OCI-LY3 (cell line): ENCODE measurements around the gene GABRG3.

Experiments
- H2AFZ ChIP-seq: fragments of 200-600, 300-600 bp; shearing (Covaris generic); 2 replicates; pipeline ENCODE4 v1.6.0; 2014; ENCODE audit warnings: antibody characterized with exemption, low read depth, low read length
- H3K27ac ChIP-seq: fragments of 200-600, 300-600 bp; sonication (generic); 2 replicates; pipeline ENCODE4 v1.5.1; 2014; ENCODE audit warnings: mild to moderate bottlenecking, low read length, moderate library complexity, mixed read lengths
- H3K27me3 ChIP-seq: fragments of 200-600, 300-600 bp; sonication (generic); 2 replicates; pipeline ENCODE4 v1.6.1; 2014; ENCODE audit warnings: low read depth, low read length, mixed read lengths
- H3K36me3 ChIP-seq: fragments of 200-600, 300-600 bp; sonication (generic); replicated peaks from 2 replicates; pipeline ENCODE3; 2014; ENCODE audit warnings: low read depth, low read length, mixed read lengths
- H3K4me1 ChIP-seq: fragments of 300-600, 200-600 bp; sonication (generic); 2 replicates; pipeline ENCODE4 v1.6.1; 2014; ENCODE audit warnings: low read length, mixed read lengths
- H3K4me2 ChIP-seq: fragments of 200-600, 300-600 bp; sonication (generic); 2 replicates; pipeline ENCODE4 v1.6.1; 2014; ENCODE audit warnings: low read length, mixed read lengths
- H3K4me3 ChIP-seq: fragments of 300-600, 200-600 bp; sonication (generic); 2 replicates; pipeline ENCODE4 v1.5.1; 2014; ENCODE audit warnings: antibody characterized with exemption, mild to moderate bottlenecking, low read length, moderate library complexity
- H3K79me2 ChIP-seq: fragments of 300-600, 200-600 bp; shearing (Covaris generic); 2 replicates; pipeline ENCODE4 v1.6.1; 2014; ENCODE audit warnings: mild to moderate bottlenecking, low read length, mixed read lengths
- H3K9ac ChIP-seq: fragments of 300-600, 200-600 bp; shearing (Covaris generic); 2 replicates; pipeline ENCODE4 v1.6.0; 2014; ENCODE audit warnings: mild to moderate bottlenecking, low read length, moderate library complexity
- H3K9me3 ChIP-seq: fragments of 200-600, 300-600 bp; shearing (Covaris generic); 2 replicates; pipeline ENCODE4 v1.6.1; 2014; ENCODE audit warnings: low read length, mixed read lengths; ENCODE audit not compliant: insufficient read depth
- H4K20me1 ChIP-seq: fragments of 200-600, 300-600 bp; sonication (generic); 2 replicates; pipeline ENCODE4 v1.6.1; 2016; ENCODE audit warnings: low read length, mixed read lengths; ENCODE audit not compliant: insufficient read depth
- EZH2phosphoT487 ChIP-seq: fragments of 200-600 bp; shearing (Covaris generic); IDR thresholded peaks from 2 replicates; pipeline ENCODE4 v1.6.1; 2018; ENCODE audit warnings: antibody characterized with exemption, mixed run types, low read depth
- TF ChIP-seq, protein P1 (sequence below): fragments of 200-600, 300-600 bp; sonication (generic); IDR thresholded peaks from 2 replicates; pipeline ENCODE4 v1.5.1; 2014; ENCODE audit warnings: antibody characterized with exemption, low read length, low read depth

GABRG3 gene

DNA sequence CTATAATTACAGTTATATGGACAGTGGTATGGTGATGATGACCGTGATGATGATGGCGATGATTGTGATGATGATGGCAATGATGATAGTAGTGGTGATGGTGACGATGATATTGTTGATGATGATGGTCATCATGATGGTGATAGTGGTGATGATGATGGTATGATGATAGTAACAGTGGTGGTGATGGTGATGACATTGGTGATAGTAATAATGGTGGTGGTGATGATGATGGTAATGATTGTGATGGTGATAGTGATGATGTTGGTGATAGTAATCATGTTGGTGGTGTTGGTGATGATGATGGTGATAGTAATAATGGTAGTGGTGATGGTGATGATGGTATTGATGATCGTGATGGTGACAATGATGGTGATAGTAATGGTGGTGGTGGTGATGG is 504.4 kb downstream of the GABRG3 start:
- Histone ChIP-seq H3K27ac (no peak overlapping the region), H3K9me3 (no peaks in the 10 kb centered on the region), H3K27me3 (no peaks in the 10 kb centered on the region), H2AFZ (no peak overlapping the region), H3K4me2 (no peak overlapping the region), H3K4me1 (no peaks in the 10 kb centered on the region), H4K20me1 (no peaks in the 10 kb centered on the region), H3K36me3 (no peaks in the 10 kb centered on the region), H3K4me3 (no peak overlapping the region), H3K79me2 (no peaks in the 10 kb centered on the region), H3K9ac (no peak overlapping the region)
- no peak for TF ChIP-seq EZH2phosphoT487
- TF ChIP-seq, protein P1, sequence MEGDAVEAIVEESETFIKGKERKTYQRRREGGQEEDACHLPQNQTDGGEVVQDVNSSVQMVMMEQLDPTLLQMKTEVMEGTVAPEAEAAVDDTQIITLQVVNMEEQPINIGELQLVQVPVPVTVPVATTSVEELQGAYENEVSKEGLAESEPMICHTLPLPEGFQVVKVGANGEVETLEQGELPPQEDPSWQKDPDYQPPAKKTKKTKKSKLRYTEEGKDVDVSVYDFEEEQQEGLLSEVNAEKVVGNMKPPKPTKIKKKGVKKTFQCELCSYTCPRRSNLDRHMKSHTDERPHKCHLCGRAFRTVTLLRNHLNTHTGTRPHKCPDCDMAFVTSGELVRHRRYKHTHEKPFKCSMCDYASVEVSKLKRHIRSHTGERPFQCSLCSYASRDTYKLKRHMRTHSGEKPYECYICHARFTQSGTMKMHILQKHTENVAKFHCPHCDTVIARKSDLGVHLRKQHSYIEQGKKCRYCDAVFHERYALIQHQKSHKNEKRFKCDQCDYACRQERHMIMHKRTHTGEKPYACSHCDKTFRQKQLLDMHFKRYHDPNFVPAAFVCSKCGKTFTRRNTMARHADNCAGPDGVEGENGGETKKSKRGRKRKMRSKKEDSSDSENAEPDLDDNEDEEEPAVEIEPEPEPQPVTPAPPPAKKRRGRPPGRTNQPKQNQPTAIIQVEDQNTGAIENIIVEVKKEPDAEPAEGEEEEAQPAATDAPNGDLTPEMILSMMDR: no peak

DNA sequence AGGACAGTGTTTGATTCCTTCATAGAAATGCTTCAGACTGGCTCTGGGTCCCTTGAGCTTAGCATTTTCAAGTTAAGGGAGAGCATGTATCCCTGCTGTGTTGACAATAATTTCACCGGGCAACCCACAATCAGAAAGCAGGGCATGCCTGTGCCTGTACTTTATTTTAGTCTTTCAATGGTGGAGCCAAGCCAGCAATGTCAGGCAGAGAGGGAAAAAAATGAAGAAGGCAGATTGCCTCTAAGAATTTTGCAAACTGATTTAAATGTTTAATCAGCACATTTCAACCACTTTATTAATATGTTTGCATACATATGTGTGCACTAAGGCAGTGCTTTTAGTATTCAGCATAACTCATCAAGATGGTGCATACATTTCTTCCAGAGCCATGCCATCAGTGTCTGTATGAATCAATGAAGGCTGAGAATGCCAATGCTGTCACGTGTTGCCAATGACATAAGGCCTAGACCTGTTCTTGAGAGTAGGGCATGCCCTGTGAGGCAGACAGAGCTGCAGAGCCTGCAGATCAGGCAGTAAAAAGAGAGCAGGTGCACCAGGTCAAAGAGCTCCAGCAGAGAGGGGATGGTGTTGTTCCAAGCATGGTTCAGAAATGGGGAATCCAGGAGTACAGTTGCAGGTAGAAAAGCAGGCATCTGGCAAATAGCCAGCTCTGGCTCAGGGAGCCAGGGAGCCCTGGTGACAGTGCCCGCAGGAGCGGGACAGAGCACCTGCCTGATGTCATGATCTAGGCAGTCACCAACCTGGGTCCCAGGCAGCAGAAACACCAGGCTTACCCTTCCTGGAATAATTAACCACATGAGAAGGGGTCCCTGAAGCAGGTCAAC is 508.5 kb downstream of the GABRG3 start:
- no peaks in the 10 kb centered on the region for H3K4me1 ChIP-seq
- H3K4me3 ChIP-seq: no peak overlapping the region
- TF ChIP-seq, protein P1: no peak
- no peak for TF ChIP-seq EZH2phosphoT487

DNA sequence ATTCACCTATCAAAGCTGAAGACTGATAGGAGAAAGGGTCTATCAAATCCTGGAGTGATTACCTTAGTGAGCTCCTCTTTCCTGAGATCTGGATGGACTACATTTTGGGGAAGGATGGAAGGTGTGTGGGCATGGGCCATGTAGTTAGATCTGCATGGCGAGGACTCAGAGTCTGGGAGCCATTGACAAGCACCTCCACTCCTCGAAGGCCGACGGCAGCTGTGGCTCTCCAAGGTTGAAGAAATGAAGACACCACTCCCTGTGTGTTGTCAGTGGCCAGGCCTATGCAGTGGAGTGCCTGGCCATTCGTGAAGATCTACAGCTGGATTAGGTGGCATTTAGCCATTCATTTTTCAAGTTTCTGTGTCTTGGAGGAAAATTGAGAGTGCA is 509.2 kb downstream of the GABRG3 start:
- Histone ChIP-seq H3K4me1 (no peaks in the 10 kb centered on the region), H3K9ac (no peak overlapping the region), H3K4me2 (no peak overlapping the region), H4K20me1 (no peaks in the 10 kb centered on the region), H3K27ac (no peak overlapping the region), H3K27me3 (no peaks in the 10 kb centered on the region), H2AFZ (no peak overlapping the region), H3K4me3 (no peak overlapping the region), H3K79me2 (no peaks in the 10 kb centered on the region), H3K9me3 (no peaks in the 10 kb centered on the region), H3K36me3 (no peaks in the 10 kb centered on the region)
- TF ChIP-seq EZH2phosphoT487: no peak
- TF ChIP-seq, protein P1: no peak

More for the DNA sequence above, 508.5 kb downstream of the GABRG3 start:
- Histone ChIP-seq H4K20me1 (no peaks in the 10 kb centered on the region), H3K36me3 (no peaks in the 10 kb centered on the region), H3K27ac (no peak overlapping the region), H3K4me2 (no peak overlapping the region), H3K27me3 (no peaks in the 10 kb centered on the region), H2AFZ (no peak overlapping the region), H3K9me3 (no peaks in the 10 kb centered on the region), H3K9ac (no peak overlapping the region), H3K79me2 (no peaks in the 10 kb centered on the region)

DNA sequence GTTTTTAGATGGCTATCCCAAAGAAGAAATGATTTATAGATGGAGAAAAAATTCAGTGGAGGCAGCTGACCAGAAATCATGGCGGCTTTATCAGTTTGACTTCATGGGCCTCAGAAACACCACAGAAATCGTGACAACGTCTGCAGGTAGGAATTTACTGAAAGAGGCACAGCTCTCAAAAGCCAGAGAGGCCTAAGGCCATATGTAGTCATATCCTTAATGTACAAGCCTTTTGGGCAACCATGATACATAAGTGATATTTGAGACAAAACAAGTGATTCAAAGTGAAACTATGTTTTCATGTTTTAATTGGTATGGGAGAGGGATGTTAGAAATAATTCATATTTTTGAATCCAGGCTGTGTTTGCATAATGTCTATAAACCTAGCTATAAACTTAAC is 509.7 kb downstream of the GABRG3 start:
- H3K4me3 ChIP-seq: no peak overlapping the region
- H3K9me3 ChIP-seq: no peaks in the 10 kb centered on the region
- no peaks in the 10 kb centered on the region for H4K20me1 ChIP-seq

More for the DNA sequence above, 509.7 kb downstream of the GABRG3 start:
- H3K4me1 ChIP-seq: no peaks in the 10 kb centered on the region
- H3K9ac ChIP-seq: no peak overlapping the region
- H3K27ac ChIP-seq: no peak overlapping the region
- TF ChIP-seq EZH2phosphoT487: no peak
- TF ChIP-seq, protein P1: no peak
- no peak overlapping the region for H3K4me2 ChIP-seq
- no peaks in the 10 kb centered on the region for H3K27me3 ChIP-seq
- H3K36me3 ChIP-seq: no peaks in the 10 kb centered on the region
- H2AFZ ChIP-seq: no peak overlapping the region
- H3K79me2 ChIP-seq: no peaks in the 10 kb centered on the region
